Neural progenitor cell (in vitro differentiated cells): ENCODE data around the gene ZBTB8OS. TPM values are rescaled to one million over a fixed set of nuclear protein-coding genes. Genes with fewer than 3 reads are reported as not detected.

Experiments used
- DNase-seq: peaks from one replicate; pipeline ENCODE4 v3.0.0-alpha.2; 2016; ENCODE audit warnings: low spot score
- H2AFZ ChIP-seq: fragments of 200-600 bp; sonication (generic); replicated peaks from 2 replicates; pipeline ENCODE4 v1.6.1; 2016; ENCODE audit warnings: antibody characterized with exemption
- H3F3A ChIP-seq: fragments of 200-600 bp; sonication (generic); 2 replicates; pipeline ENCODE4 v1.6.1; 2016; ENCODE audit warnings: antibody characterized with exemption, low read depth
- H3K27ac ChIP-seq: fragments of 200-600 bp; sonication (generic); 2 replicates; pipeline ENCODE4 v1.5.1; 2016; ENCODE audit warnings: mild to moderate bottlenecking
- H3K27me3 ChIP-seq: fragments of 200-600 bp; sonication (generic); 2 replicates; pipeline ENCODE4 v1.6.1; 2016; ENCODE audit warnings: mild to moderate bottlenecking, moderate library complexity
- H3K36me3 ChIP-seq: fragments of 200-600 bp; sonication (generic); 2 replicates; pipeline ENCODE4 v1.5.1; 2016
- H3K4me1 ChIP-seq: fragments of 200-600 bp; sonication (generic); 2 replicates; pipeline ENCODE4 v1.6.1; 2016; ENCODE audit warnings: mixed run types
- H3K4me2 ChIP-seq: fragments of 200-600 bp; sonication (generic); 2 replicates; pipeline ENCODE4 v1.6.1; 2016
- H3K4me3 ChIP-seq: fragments of 200-600 bp; sonication (generic); 2 replicates; pipeline ENCODE4 v1.5.1; 2016
- H3K79me2 ChIP-seq: fragments of 200-600 bp; sonication (generic); 2 replicates; pipeline ENCODE4 v1.6.1; 2016; ENCODE audit warnings: low read depth
- H3K9ac ChIP-seq: fragments of 200-600 bp; sonication (generic); 2 replicates; pipeline ENCODE4 v1.6.1; 2016
- H3K9me3 ChIP-seq: fragments of 200-600 bp; sonication (generic); 2 replicates; pipeline ENCODE4 v1.5.1; 2016; ENCODE audit warnings: low read depth
- H4K20me1 ChIP-seq: fragments of 200-600 bp; sonication (generic); 2 replicates; pipeline ENCODE4 v1.6.1; 2016; ENCODE audit warnings: low read depth
- H3K27ac Mint-ChIP-seq: 3 replicates; pipeline ENCODE4 v1.8.0; 2021; ENCODE audit warnings: mixed read lengths
- H3K27me3 Mint-ChIP-seq: 2 replicates; pipeline ENCODE4 v1.8.0; 2022; ENCODE audit warnings: low read depth, mild to moderate bottlenecking, inconsistent platforms, moderate library complexity, mixed read lengths; ENCODE audit not compliant: insufficient read depth
- H3K36me3 Mint-ChIP-seq: 3 replicates; pipeline ENCODE4 v1.8.0; 2021; ENCODE audit warnings: mixed read lengths
- H3K4me1 Mint-ChIP-seq: 3 replicates; pipeline ENCODE4 v1.8.0; 2021; ENCODE audit warnings: mixed read lengths
- H3K4me3 Mint-ChIP-seq: 3 replicates; pipeline ENCODE4 v1.8.0; 2021; ENCODE audit warnings: mild to moderate bottlenecking, moderate library complexity, mixed read lengths
- H3K9me3 Mint-ChIP-seq: 3 replicates; pipeline ENCODE4 v1.8.0; 2020; ENCODE audit warnings: mixed read lengths
- CTCF ChIP-seq: fragments of 200-600 bp; sonication (generic); IDR thresholded peaks from 2 replicates; pipeline ENCODE4 v1.5.1; 2017; ENCODE audit warnings: antibody characterized with exemption, mild to moderate bottlenecking
- EZH2 ChIP-seq: fragments of 200-600 bp; sonication (generic); IDR thresholded peaks from 2 replicates; pipeline ENCODE4 v1.6.1; 2017; ENCODE audit warnings: antibody characterized with exemption, mild to moderate bottlenecking, moderate library complexity
- EZH2phosphoT487 ChIP-seq: fragments of 200-600 bp; sonication (generic); IDR thresholded peaks from 2 replicates; pipeline ENCODE4 v1.6.1; 2017; ENCODE audit warnings: antibody characterized with exemption
- total RNA-seq: library from RNA; depleted of rRNA; stranded (reverse); fragments of >200 nt; gene quantifications from 2 replicates; pipeline ENCODE4 v1.2.3, GENCODE V29; 2015; ENCODE audit warnings: low replicate concordance

ZBTB8OS gene
- total RNA-seq, 1 donor from 2014 or later, result 59.8 TPM

GRCh38 chr1:32627596-32628162 is 22.7 kb downstream of the ZBTB8OS start:
- TF ChIP-seq EZH2phosphoT487 (no peak), EZH2 (no peak)
- Mint-ChIP-seq H3K4me1 (no peaks in the 10 kb centered on the region), H3K9me3 (no peaks in the 10 kb centered on the region), H3K36me3 (peaks cover 4% of the 10 kb centered on the region), H3K27me3 (no peaks in the 10 kb centered on the region), H3K27ac (no peak overlapping the region), H3K4me3 (no peak overlapping the region)
- no peak for DNase-seq
- Histone ChIP-seq H3K79me2 (peaks cover 11% of the 10 kb centered on the region), H3K27ac (no peak overlapping the region), H2AFZ (no peak overlapping the region), H3K4me3 (no peak overlapping the region), H3K9me3 (no peaks in the 10 kb centered on the region), H3F3A (no peaks in the 10 kb centered on the region), H3K9ac (no peak overlapping the region), H3K4me1 (no peaks in the 10 kb centered on the region), H3K4me2 (no peak overlapping the region), H3K36me3 (no peaks in the 10 kb centered on the region), H4K20me1 (peaks cover 3% of the 10 kb centered on the region), H3K27me3 (no peaks in the 10 kb centered on the region)

DNA sequence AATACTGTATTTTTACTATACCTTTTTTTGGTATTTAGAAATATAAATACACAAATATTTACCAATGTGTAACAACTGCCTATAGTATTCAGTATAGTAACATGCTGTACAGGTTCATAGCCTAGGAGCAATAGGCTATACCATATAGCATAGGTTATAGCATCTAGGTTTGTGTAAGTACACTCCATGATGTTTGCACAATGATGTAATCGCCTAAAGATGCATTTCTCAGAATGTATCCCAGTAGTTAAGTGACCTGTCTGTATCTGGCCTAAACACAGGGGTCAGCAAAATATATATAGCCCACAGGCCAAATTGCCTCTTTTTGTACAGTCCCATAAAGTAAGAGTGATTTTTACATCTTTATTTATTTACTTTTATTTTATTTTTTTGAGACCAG is 24.2 kb downstream of the ZBTB8OS start:
- H3K79me2 ChIP-seq, result peaks cover 6% of the 10 kb centered on the region
- H3K27ac Mint-ChIP-seq, result no peak overlapping the region
- H3K27me3 Mint-ChIP-seq, result no peaks in the 10 kb centered on the region
- TF ChIP-seq EZH2 (no peak), CTCF (no peak), EZH2phosphoT487 (no peak)
- no peak overlapping the region for H3K27ac ChIP-seq
- peaks cover 3% of the 10 kb centered on the region for H4K20me1 ChIP-seq
- DNase-seq, result no peak
- no peak overlapping the region for H3K4me3 Mint-ChIP-seq
- H3K4me3 ChIP-seq, result no peak overlapping the region
- H3K36me3 Mint-ChIP-seq, result peaks cover 6% of the 10 kb centered on the region
- H3K36me3 ChIP-seq, result no peaks in the 10 kb centered on the region
- H3K9me3 Mint-ChIP-seq, result no peaks in the 10 kb centered on the region
- H3K9ac ChIP-seq, result no peak overlapping the region
- H3K4me1 Mint-ChIP-seq, result no peaks in the 10 kb centered on the region
- H3F3A ChIP-seq, result no peaks in the 10 kb centered on the region
- H3K9me3 ChIP-seq, result no peaks in the 10 kb centered on the region
- no peaks in the 10 kb centered on the region for H3K4me1 ChIP-seq
- no peak overlapping the region for H2AFZ ChIP-seq
- no peak overlapping the region for H3K4me2 ChIP-seq
- H3K27me3 ChIP-seq, result no peaks in the 10 kb centered on the region

GRCh38 chr1:32623775-32624174 is 26.6 kb downstream of the ZBTB8OS start:
- Histone ChIP-seq H3K27me3 (no peaks in the 10 kb centered on the region), H3K4me2 (no peak overlapping the region), H3K4me3 (no peak overlapping the region), H3K9me3 (no peaks in the 10 kb centered on the region), H3K4me1 (no peaks in the 10 kb centered on the region), H2AFZ (no peak overlapping the region), H4K20me1 (no peaks in the 10 kb centered on the region), H3K27ac (no peak overlapping the region), H3K9ac (no peak overlapping the region), H3F3A (peaks cover 3% of the 10 kb centered on the region), H3K79me2 (no peaks in the 10 kb centered on the region), H3K36me3 (peaks cover 4% of the 10 kb centered on the region)
- Mint-ChIP-seq H3K9me3 (no peaks in the 10 kb centered on the region), H3K4me1 (no peaks in the 10 kb centered on the region), H3K27me3 (no peaks in the 10 kb centered on the region), H3K27ac (no peak overlapping the region), H3K4me3 (no peak overlapping the region), H3K36me3 (peaks cover 7% of the 10 kb centered on the region)
- DNase-seq, result no peak
- TF ChIP-seq EZH2 (no peak), CTCF (no peak), EZH2phosphoT487 (no peak)

DNA sequence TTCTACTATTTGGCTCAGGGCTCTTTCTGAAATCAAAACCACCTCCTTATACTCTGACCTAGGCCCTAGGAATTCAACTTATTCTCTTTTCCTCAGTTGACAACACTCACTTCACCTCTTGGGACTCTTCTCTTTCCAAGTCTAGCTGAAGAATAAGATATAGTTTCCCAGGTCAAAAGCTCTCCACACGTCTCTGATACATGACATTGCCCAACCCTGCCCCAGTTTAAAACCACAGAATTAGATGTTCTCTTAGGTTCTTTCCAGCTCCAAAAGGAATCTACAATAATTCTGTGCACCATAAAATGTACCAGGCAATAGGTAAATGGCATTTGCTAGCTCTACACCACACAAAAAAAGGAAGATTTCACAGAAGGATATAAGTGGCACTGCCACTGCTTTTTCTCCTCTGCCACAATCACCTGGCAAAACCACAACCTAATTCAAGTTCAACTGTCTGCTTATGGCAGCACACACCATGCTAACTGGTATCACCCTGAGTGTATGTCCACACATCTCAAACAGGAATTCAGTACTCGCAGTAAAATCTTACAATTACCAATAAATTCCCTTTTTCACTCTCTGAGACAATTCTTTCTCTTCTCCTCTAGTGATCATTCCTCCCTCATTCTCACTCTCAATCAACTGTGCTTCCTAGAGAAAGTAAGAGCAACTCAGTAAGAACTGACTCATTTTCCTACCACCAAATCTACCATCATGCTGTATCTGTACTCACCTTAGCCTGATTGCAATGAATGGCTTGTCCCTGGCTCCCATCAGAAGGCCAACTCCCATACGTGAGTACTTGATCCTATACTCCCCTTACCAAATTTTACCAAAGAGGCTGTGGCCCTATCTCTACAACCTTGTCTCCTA is 27.3 kb downstream of the ZBTB8OS start:
- H3K27me3 ChIP-seq, result no peaks in the 10 kb centered on the region
- no peaks in the 10 kb centered on the region for H3K9me3 ChIP-seq
- H2AFZ ChIP-seq, result no peak overlapping the region
- Mint-ChIP-seq H3K27ac (no peak overlapping the region), H3K36me3 (peaks cover 9% of the 10 kb centered on the region), H3K27me3 (no peaks in the 10 kb centered on the region), H3K9me3 (no peaks in the 10 kb centered on the region), H3K4me1 (no peaks in the 10 kb centered on the region), H3K4me3 (no peak overlapping the region)
- no peak overlapping the region for H3K4me3 ChIP-seq
- H3K4me2 ChIP-seq, result no peak overlapping the region
- peaks cover 3% of the 10 kb centered on the region for H3F3A ChIP-seq
- H3K4me1 ChIP-seq, result no peaks in the 10 kb centered on the region
- H3K36me3 ChIP-seq, result peaks cover 4% of the 10 kb centered on the region
- no peak for DNase-seq
- no peaks in the 10 kb centered on the region for H3K79me2 ChIP-seq
- no peak overlapping the region for H3K9ac ChIP-seq
- H3K27ac ChIP-seq, result no peak overlapping the region
- H4K20me1 ChIP-seq, result no peaks in the 10 kb centered on the region
- TF ChIP-seq EZH2phosphoT487 (no peak), EZH2 (no peak), CTCF (no peak)
